H9 (cell line): ENCODE measurements around the gene RIPK4. TPM values are rescaled to one million over a fixed set of nuclear protein-coding genes. Genes with fewer than 3 reads are reported as not detected.

Source experiments
- DNase-seq: peaks from one replicate; pipeline ENCODE4 v3.0.0-alpha.2; 2017
- H2AFZ ChIP-seq: one replicate; pipeline ENCODE4 v1.6.1; 2013; ENCODE audit warnings: mild to moderate bottlenecking, low read length, control low read depth, moderate library complexity
- H2AK5ac ChIP-seq: 2 replicates; pipeline ENCODE4 v1.6.1; 2013; ENCODE audit warnings: low read length, control low read depth, mixed read lengths; ENCODE audit not compliant: insufficient read length
- H2BK120ac ChIP-seq: one replicate; pipeline ENCODE4 v1.6.1; 2013; ENCODE audit warnings: low read depth, mild to moderate bottlenecking, low read length, control low read depth, inconsistent platforms; ENCODE audit not compliant: poor library complexity, severe bottlenecking
- H2BK12ac ChIP-seq: 2 replicates; pipeline ENCODE4 v1.6.1; 2013; ENCODE audit warnings: low read length, control low read depth, mixed read lengths, low read depth; ENCODE audit not compliant: insufficient read length
- H2BK15ac ChIP-seq: 2 replicates; pipeline ENCODE4 v1.6.1; 2013; ENCODE audit warnings: low read depth, low read length, control low read depth
- H2BK20ac ChIP-seq: one replicate; pipeline ENCODE4 v1.6.1; 2013; ENCODE audit warnings: low read depth, mild to moderate bottlenecking, low read length, control low read depth, inconsistent platforms; ENCODE audit not compliant: poor library complexity, severe bottlenecking
- H2BK5ac ChIP-seq: 2 replicates; pipeline ENCODE4 v1.6.1; 2013; ENCODE audit warnings: low read length, control low read depth, mixed read lengths; ENCODE audit not compliant: insufficient read length
- H3K14ac ChIP-seq: 2 replicates; pipeline ENCODE4 v1.6.1; 2013; ENCODE audit warnings: low read length, control low read depth; ENCODE audit not compliant: insufficient read depth
- H3K18ac ChIP-seq: 2 replicates; pipeline ENCODE4 v1.6.1; 2013; ENCODE audit warnings: low read depth, mild to moderate bottlenecking, mixed read lengths, low read length, control low read depth; ENCODE audit not compliant: insufficient read length
- H3K23ac ChIP-seq: 2 replicates; pipeline ENCODE4 v1.6.1; 2013; ENCODE audit warnings: low read length, control low read depth, mixed read lengths, low read depth; ENCODE audit not compliant: insufficient read length
- H3K23me2 ChIP-seq: 2 replicates; pipeline ENCODE4 v1.6.1; 2013; ENCODE audit warnings: low read depth, mild to moderate bottlenecking, mixed read lengths, low read length, control low read depth; ENCODE audit not compliant: insufficient read length, poor library complexity, severe bottlenecking
- H3K27ac ChIP-seq: 2 replicates; pipeline ENCODE4 v1.5.1; 2013; ENCODE audit warnings: low read length, control low read depth, mixed read lengths, low read depth; ENCODE audit not compliant: insufficient read length
- H3K27me3 ChIP-seq: 2 replicates; pipeline ENCODE4 v1.6.1; 2013; ENCODE audit warnings: low read length, control low read depth, inconsistent platforms; ENCODE audit not compliant: insufficient read depth
- H3K4ac ChIP-seq: 2 replicates; pipeline ENCODE4 v1.6.1; 2013; ENCODE audit warnings: low read depth, mild to moderate bottlenecking, control low read depth, inconsistent platforms, low read length, moderate library complexity
- H3K4me1 ChIP-seq: 2 replicates; pipeline ENCODE4 v1.6.1; 2013; ENCODE audit warnings: low read length, control low read depth, inconsistent platforms; ENCODE audit not compliant: insufficient read depth
- H3K4me2 ChIP-seq: 2 replicates; pipeline ENCODE4 v1.6.1; 2013; ENCODE audit warnings: low read length, control low read depth, mixed read lengths; ENCODE audit not compliant: insufficient read length, insufficient read depth
- H3K56ac ChIP-seq: 2 replicates; pipeline ENCODE4 v1.6.1; 2013; ENCODE audit warnings: low read depth, mild to moderate bottlenecking, mixed read lengths, low read length, control low read depth; ENCODE audit not compliant: insufficient read length
- H3K79me1 ChIP-seq: 2 replicates; pipeline ENCODE4 v1.6.1; 2013; ENCODE audit warnings: low read depth, mild to moderate bottlenecking, moderate library complexity, low read length, control low read depth, inconsistent platforms; ENCODE audit not compliant: insufficient read depth, poor library complexity, severe bottlenecking
- H3K79me2 ChIP-seq: 2 replicates; pipeline ENCODE4 v1.6.1; 2013; ENCODE audit warnings: low read length, control low read depth, inconsistent platforms; ENCODE audit not compliant: insufficient read depth
- H3K9ac ChIP-seq: 2 replicates; pipeline ENCODE4 v1.6.1; 2013; ENCODE audit warnings: low read length, control low read depth, mixed read lengths; ENCODE audit not compliant: insufficient read length; ENCODE audit errors: extremely low read depth
- H3K9me3 ChIP-seq: one replicate; pipeline ENCODE4 v1.6.1; 2013; ENCODE audit warnings: low read depth, low read length, inconsistent platforms; ENCODE audit not compliant: control insufficient read depth
- H3T11ph ChIP-seq: one replicate; pipeline ENCODE4 v1.6.1; 2013; ENCODE audit warnings: mild to moderate bottlenecking, low read length, control low read depth, inconsistent platforms
- H4K20me1 ChIP-seq: one replicate; pipeline ENCODE4 v1.6.1; 2013; ENCODE audit not compliant: control insufficient read depth, insufficient read length, insufficient read depth
- H4K5ac ChIP-seq: 2 replicates; pipeline ENCODE4 v1.6.1; 2013; ENCODE audit warnings: low read depth, mild to moderate bottlenecking, mixed read lengths, low read length, control low read depth; ENCODE audit not compliant: insufficient read length
- H4K8ac ChIP-seq: replicated peaks from 2 replicates; pipeline ENCODE4 v1.6.1; 2013; ENCODE audit warnings: low read length, control low read depth, mixed read lengths, low read depth; ENCODE audit not compliant: insufficient read length
- H4K91ac ChIP-seq: 2 replicates; pipeline ENCODE4 v1.6.1; 2013; ENCODE audit warnings: low read depth, mild to moderate bottlenecking, moderate library complexity, mixed read lengths, low read length, control low read depth; ENCODE audit not compliant: insufficient read length
- H3K27ac Mint-ChIP-seq, 3 experiments: 2 replicates in 2 of 3; 3 replicates in 1 of 3; pipeline ENCODE4 v1.8.0; 2020 to 2021; ENCODE audit warnings: mixed read lengths in 3 of 3, mild to moderate bottlenecking in 1 of 3, moderate library complexity in 1 of 3
- H3K27me3 Mint-ChIP-seq: 2 replicates; pipeline ENCODE4 v1.8.0; 2021; ENCODE audit warnings: low read depth, mild to moderate bottlenecking, moderate library complexity, mixed read lengths
- H3K36me3 Mint-ChIP-seq, 3 experiments: 2 replicates in 2 of 3; 3 replicates in 1 of 3; pipeline ENCODE4 v1.8.0; 2020 to 2021; ENCODE audit warnings: low read depth in 3 of 3, mixed read lengths in 3 of 3; ENCODE audit not compliant: insufficient read depth in 1 of 3
- H3K4me1 Mint-ChIP-seq, 2 experiments: 2 replicates each; pipeline ENCODE4 v1.8.0; 2020; ENCODE audit warnings: mixed read lengths in 2 of 2
- H3K4me3 Mint-ChIP-seq, 2 experiments: 2 replicates in 1 of 2; 3 replicates in 1 of 2; pipeline ENCODE4 v1.8.0; 2020 to 2021; ENCODE audit warnings: mild to moderate bottlenecking in 2 of 2, mixed read lengths in 2 of 2, moderate library complexity in 1 of 2
- H3K9me3 Mint-ChIP-seq, 2 experiments: 2 replicates in 1 of 2; 3 replicates in 1 of 2; pipeline ENCODE4 v1.8.0; 2020; ENCODE audit warnings: mild to moderate bottlenecking in 2 of 2, mixed read lengths in 2 of 2, moderate library complexity in 1 of 2
- WGBS: extraction: QIAGEN DNeasy Blood & Tissue Kit; methylation state at CpG from one replicate; pipeline ENCODE4 v1.1.7; 2013; ENCODE audit warnings: missing lambda C conversion rate, low lambda C conversion rate, mixed read lengths; ENCODE audit not compliant: insufficient read length; ENCODE audit errors: extremely low coverage; 5-methylcytosine and 5-hydroxymethylcytosine counted together
- total RNA-seq: library from RNA; stranded (reverse); gene quantifications from 2 replicates; pipeline ENCODE4 v1.2.1, GENCODE V29; 2021
- TF ChIP-seq, protein P1 (sequence below): fragments of 200-600 bp; sonication (generic); conservative IDR thresholded peaks from 3 replicates; pipeline ENCODE4 v1.8.0; 2021; ENCODE audit warnings: antibody characterized with exemption, mild to moderate bottlenecking

RIPK4 gene
- total RNA-seq, 1 experiment from 2014 or later: 2.9 TPM

DNA sequence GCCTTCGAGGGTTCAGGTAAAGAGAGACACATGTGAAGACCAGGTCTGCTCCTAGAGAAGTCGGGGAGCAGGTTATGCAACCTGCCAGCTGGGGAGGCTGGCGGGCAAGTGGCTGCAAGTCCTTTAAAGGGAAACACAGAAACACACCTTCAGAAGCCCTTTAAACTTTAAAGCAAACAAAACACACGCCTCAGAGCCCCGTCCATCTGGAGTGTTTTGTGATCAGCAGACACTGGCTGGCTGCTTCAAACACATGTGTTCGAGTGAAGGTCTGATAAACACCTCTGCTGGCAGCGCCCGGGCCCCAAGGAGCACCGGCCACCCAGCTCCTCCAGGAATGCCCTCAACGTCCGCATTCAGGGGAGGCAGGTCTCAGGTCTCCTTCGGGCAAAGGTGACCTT, 15.2 kb downstream of the RIPK4 start:
- Histone ChIP-seq H3K9ac (no peak overlapping the region), H3K79me2 (no peaks in the 10 kb centered on the region), H2BK120ac (no peak overlapping the region), H4K20me1 (no peaks in the 10 kb centered on the region), H2BK20ac (no peak overlapping the region), H3T11ph (no peak overlapping the region), H2BK12ac (no peak overlapping the region), H3K79me1 (no peaks in the 10 kb centered on the region), H2BK15ac (no peak overlapping the region), H3K4me1 (peaks cover 13% of the 10 kb centered on the region; the same call in 1 of the 2 replicates), H3K9me3 (no peaks in the 10 kb centered on the region), H3K4me2 (no peak overlapping the region), H3K23ac (no peak overlapping the region), H4K91ac (no peak overlapping the region), H2AFZ (no peak overlapping the region), H2BK5ac (no peak overlapping the region), H3K4ac (no peak overlapping the region), H3K23me2 (no peaks in the 10 kb centered on the region), H2AK5ac (no peak overlapping the region), H3K56ac (no peak overlapping the region), H3K18ac (no peak overlapping the region), H4K8ac (no peak overlapping the region), H4K5ac (no peak overlapping the region), H3K27me3 (no peaks in the 10 kb centered on the region; the same call in 1 of the 2 replicates), H3K27ac (no peak overlapping the region), H3K14ac (no peak overlapping the region; the same call in 1 of the 2 replicates)
- TF ChIP-seq, protein P1, sequence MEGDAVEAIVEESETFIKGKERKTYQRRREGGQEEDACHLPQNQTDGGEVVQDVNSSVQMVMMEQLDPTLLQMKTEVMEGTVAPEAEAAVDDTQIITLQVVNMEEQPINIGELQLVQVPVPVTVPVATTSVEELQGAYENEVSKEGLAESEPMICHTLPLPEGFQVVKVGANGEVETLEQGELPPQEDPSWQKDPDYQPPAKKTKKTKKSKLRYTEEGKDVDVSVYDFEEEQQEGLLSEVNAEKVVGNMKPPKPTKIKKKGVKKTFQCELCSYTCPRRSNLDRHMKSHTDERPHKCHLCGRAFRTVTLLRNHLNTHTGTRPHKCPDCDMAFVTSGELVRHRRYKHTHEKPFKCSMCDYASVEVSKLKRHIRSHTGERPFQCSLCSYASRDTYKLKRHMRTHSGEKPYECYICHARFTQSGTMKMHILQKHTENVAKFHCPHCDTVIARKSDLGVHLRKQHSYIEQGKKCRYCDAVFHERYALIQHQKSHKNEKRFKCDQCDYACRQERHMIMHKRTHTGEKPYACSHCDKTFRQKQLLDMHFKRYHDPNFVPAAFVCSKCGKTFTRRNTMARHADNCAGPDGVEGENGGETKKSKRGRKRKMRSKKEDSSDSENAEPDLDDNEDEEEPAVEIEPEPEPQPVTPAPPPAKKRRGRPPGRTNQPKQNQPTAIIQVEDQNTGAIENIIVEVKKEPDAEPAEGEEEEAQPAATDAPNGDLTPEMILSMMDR: no peak
- no CpG with 5 or more reads among the region's 12 CpGs for WGBS
- Mint-ChIP-seq H3K4me3 (no peak overlapping the region), H3K4me1 (peaks cover 40 to 53% of the 10 kb centered on the region in 2 experiments), H3K9me3 (no peaks in the 10 kb centered on the region; a peak in 2 of 5 replicates), H3K27ac (peak overlapping the region in 1 of 3 experiments; percentile 57; a peak in 1 of 7 replicates), H3K27me3 (no peaks in the 10 kb centered on the region; the same call in 1 of the 2 replicates), H3K36me3 (peaks cover 0 to 5% (median 4%) of the 10 kb centered on the region in 3 experiments; a peak in 6 of 7 replicates)
- DNase-seq: no peak
